Measurements from ENCODE around the gene NRDC.

- no peak for TF ChIP-seq CTCF (IDR thresholded peaks at IDR 0.05)
- no peak for TF ChIP-seq POLR2A (IDR thresholded peaks at IDR 0.05)
- no peak for TF ChIP-seq POLR2AphosphoS5 (IDR thresholded peaks at IDR 0.05)
- no peak for TF ChIP-seq EP300 (IDR thresholded peaks at IDR 0.05)
Measured at GRCh38 chr1:51756290-51756689, 122.2 kb downstream of the NRDC start.

Data from sigmoid colon (tissue), 4 donors.